NCI-H226 (cell line): Measurements from ENCODE around the gene EXOC6B.

ENCODE experiments used
- DNase-seq: peaks from one replicate; pipeline ENCODE4 v3.0.0-alpha.2; 2015

Gene EXOC6B

DNA sequence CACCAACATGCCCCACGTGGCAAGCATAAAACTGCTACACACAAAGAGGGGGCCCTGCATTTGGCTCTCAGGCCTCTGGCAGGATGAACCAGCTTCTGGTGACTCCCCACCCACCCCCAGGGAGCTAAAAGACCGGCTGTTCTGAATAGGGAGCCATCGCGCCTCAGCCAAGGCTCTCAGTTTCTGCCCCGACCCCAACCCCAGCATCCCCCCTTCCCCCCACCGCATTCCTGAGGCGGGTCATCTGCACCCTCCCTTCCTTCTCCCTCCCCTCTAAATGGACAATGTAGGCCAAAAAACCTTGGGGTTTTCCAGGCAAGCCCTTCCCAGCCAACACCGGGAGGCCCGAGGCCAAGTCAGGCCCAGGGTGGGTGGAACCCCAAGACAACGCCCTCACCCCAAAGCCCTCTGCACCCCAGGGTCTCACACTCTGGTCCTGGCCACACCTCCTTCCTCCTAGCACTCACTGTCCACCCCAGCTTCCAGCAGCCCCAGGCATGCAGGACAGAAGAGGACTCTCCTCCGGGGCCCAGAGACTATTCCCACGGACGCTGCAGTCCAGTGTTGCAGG, 683.9 kb downstream of the EXOC6B start:
- no peak for DNase-seq

DNA sequence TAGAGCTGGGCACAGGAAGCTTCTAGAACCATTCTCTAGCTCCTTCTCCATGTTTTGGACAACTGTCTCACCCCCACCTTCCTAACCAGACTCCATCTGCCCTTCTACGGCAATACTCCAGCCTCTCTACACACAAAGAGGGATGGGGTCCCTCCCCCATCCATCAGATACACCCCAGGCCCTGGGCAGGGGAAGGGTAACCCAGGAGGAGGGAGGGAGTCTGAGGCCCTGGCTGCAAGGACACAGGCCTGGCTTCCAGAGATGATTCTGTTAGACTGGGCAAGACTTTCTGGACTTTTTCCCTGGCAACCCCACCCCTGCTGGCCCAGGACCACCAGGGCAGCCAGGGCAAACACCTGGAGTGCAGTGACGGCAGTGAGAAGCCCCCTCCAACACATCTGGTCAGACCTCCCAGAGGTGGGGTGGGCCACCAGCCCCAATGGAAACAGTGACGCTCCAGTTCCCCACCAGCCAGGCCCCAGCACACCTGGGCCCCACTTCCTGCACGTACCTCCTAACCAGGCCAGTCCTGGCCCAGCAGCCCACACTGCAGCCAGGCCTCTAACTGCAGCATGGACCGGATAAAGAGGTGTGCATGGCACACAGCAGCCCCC, 684.7 kb downstream of the EXOC6B start:
- DNase-seq: no peak

DNA sequence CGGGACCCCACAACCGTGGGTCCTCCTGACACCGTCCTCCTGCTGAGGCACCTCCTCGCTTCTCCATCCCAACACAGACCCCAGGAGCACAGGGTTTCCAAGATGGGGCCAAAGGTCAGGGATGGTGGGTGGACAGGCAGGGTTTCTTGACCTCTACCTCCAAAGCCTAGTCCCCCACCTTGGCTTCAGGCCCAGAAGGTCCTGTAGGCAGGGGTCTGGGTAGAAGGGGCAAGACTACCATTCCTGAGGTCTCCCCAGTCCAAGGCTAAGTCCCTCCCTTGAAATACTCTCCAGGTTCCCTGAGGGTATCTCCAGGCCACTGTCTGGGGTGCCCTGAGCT, 685.2 kb downstream of the EXOC6B start:
- no peak for DNase-seq

DNA sequence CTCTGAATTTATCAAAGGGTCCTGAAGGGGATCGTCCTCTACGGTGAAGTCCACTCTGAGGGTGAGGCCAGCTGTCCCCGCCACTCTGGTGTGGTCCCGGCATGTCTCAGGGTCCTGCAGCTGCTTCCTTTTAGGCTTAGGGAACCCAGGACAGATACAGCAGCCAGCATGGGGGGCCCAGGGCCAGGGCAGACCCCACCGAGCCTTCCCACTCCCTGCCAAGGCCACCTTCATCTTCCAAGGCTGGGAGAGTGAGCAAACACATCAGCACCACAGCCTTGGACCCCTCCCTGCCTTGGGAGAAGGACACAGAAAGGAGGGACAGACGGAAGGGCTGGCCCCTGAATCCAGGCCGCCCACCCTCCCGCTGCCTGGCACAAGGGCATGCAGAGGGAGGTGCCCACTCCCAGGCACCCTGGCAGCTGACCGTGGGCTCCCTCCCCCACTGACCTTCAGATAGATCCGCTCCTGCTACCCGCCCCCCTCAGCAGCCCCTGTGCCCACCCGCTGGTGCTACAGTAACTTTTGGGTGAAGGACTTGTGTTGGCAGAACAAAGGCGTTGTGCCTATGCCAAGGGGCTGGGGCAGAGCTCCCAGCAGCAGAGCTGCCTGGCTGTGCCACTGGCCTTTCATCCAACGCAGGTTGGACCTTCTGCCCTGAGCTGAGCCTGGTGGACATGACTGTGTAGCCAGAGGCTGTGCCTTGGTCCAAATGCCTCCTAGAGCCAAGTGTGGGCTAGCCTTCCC, 685.8 kb downstream of the EXOC6B start:
- DNase-seq: no peak

DNA sequence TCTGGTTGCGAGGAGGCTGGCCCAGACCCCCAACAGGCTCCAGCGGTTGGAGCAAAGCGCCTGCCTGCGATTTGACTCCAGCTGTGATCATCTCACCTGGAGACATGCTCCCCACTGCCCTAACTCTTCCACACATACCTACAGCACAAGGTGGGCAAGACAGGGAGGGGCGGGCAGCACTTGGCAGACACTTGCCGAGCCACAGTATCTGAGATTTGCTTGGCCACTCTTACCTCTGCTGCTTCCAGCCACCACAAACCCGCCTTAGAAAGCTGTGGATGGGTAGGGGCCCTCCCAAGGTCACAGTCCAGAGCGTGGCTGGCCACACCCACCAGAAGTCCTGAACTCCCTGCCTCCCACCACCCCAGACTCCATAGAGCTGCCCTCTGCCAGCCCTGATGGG, 686.4 kb downstream of the EXOC6B start:
- no peak for DNase-seq

DNA sequence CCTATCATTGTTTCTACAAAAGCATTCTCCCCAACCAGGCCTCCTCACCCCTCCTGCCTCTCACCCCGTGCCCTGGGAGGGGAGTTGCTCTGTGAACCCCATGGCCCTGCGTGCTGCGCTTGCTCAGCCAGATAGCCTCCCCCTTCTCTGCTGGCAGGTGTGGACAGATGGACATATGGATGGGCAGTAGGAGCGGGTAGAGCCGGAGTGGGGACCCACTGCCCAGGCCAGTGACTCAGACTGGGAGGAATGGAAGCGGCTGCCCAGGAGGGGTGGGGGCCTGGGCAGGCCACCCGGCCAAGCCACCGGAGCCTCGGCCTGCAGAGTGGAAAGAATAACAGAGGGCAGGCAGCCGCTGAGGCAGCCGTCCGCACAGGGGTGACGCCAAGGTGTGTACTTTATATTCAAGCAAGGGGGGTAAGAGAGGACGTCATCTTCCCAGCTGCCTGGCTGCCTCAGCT, 686.9 kb downstream of the EXOC6B start:
- DNase-seq: peak; percentile 24

DNA sequence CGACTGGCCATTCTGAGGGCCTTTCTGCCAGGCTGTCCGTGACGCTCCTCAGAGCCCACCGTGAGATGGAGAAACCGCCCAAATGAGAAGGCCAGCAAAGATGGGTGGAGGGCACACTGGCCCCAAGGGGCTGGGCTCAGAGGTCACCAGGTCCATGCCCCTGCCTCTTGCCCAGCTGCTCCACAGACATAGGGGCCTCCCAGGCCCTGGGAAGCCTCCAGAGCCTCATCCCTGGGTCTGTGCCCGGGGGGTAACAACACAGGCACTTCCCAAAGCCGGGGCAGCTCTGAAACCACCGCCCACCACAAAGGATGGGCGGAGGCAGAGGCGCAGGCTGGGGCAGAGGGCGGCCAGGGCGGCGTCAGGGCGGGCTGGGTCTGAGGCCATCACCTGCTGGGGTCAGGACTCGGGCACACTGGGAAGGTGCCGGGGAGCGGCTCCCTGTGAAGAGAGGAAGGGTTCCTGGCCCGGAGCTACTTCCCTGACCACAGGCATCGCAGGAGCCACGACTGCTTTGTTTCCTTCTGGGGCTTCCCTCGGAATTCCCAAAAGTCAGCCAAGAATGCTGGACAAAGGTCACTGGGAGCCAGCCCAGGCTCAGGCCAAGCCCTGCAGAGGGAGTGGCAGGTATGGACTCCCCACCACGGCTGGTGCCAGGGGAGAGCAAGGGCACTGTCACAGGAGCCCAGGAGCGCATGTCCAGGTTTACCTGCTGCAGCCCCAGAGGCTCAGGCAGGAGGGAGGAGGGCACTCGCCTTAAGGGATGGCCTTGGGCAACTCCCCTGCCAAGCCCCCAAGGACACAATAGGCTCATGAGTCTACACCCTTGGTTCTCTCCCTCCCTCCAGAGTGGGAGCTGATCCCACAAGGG, 687.6 kb downstream of the EXOC6B start:
- DNase-seq: peak; percentile 29

DNA sequence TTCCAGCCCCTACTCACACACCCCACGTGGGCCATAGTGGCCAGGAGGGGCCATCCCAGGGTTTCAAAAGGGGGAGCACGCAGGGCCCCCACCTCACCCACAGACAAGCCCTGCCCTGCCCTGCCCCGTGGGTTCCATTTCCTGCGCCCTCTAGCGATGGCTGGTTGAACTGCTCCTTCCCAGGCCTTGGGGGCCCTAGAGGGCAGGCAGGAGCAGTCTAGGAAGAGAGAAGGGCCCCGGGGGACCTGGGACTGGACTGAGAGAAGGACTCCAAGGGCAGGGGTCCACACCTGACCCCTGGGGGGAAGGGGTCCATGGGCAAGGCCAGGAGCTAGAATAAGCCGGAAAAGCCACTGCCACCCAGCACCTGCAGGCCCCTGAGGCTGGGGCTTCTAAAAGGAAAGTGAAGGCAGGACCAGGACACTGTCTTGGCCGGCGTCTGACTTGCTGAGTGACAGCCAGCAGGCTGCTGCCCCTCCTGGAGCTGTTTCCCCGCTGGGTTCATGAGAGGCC, 688.3 kb downstream of the EXOC6B start:
- DNase-seq: peak; percentile 43

DNA sequence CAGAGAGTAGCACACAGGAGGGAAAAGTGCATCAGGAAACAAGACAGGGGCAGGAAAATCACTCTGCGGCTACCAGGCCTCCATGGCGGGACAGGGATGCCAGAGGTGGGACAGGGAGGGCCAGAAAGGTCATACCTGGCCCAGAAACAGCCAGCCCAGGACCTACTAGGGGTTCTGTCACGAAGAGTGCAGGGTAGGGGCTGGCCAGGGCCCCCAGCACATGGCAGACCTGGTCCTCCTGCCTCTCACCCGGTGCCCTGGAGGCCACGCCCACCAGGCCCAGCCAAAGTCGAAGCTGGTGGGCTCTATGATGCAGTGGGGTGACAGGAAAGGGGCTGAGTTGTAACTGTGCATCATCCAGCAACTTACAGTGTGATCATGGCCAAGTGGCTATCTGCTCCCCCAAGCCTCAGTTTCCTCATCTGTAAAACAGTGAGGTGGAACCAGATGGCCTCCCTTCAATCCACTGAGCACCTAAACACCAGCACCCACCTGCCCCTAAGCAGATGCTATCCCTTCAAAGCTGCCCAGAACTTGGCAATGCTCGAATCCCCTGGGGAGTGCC, 688.8 kb downstream of the EXOC6B start:
- no peak for DNase-seq

DNA sequence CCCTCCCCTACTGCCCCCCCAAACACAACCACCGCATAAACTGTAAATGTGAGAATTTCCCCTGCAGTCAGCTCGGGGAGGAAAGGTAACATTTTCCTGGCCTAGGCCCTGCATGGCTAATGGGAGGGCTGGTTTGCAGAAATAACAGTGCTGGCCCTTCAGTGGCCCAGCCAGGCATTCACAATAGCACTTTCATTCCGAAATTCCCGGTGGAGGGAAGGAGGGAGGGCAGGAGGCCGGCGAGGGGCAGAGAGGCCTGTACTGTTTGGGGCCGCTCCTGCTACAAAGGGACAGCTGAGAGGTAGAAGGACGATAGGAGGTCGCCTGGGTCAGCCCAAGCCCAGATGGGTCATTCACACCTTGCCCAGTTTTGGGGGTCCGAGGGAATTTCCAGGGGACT, 689.5 kb downstream of the EXOC6B start:
- no peak for DNase-seq

DNA sequence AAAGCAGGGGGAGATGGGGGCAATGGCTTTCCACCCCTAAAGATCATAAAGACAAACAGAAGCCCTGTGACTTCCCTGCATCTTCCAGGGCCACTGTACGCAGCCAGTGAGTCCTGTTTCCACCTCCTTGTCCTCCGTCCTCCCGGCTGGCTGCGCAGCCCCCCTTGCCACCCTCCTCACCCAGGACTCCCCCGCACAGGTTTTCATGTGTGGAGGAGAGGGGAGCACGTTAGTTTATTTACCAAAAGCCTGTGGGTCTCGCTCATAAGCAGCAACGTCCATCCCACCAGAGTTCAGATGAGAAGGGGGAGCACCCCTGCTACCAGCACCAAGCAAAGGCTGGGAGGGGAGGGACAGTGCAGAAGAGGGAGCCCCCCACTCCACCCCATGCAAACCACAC, 689.9 kb downstream of the EXOC6B start:
- DNase-seq: no peak

DNA sequence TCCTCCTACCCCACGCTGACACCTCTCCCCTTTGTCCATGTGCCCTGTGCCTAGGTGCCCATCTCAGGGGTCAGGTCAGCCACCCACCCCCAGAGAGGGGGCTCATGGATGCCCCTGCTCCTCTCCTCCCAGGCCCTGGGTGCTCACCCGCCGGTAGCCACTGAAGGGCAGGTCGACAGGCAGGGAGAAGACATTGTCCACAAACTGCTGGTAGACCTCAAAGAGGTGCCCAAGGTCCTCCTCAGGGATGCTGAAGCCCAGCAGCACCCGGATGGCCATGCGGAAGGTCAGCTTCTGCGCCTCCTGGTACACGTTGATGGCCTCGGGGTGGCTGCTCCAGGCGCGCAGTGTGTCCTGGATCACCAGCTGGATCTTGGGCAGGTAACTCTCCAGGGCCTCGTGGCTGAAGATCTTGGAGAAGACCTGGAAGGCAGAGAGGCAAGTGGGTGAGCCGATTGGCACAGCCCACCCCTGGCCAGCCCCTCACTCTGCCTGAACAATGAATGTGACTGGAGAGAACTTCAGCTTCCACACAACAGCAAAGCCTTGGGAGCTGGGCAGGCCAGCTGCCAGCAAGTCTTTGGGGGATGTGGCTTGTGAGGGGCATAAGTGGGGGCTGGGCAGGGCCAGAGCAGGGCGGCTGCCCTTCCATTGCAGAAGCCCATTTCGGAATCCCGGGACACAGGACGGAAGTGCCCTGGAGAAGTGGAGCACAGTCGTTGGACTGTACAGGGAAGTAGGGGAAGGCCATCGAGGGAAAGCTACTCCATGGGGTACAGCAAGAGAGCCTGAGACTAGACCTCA, 690.6 kb downstream of the EXOC6B start:
- DNase-seq: no peak

DNA sequence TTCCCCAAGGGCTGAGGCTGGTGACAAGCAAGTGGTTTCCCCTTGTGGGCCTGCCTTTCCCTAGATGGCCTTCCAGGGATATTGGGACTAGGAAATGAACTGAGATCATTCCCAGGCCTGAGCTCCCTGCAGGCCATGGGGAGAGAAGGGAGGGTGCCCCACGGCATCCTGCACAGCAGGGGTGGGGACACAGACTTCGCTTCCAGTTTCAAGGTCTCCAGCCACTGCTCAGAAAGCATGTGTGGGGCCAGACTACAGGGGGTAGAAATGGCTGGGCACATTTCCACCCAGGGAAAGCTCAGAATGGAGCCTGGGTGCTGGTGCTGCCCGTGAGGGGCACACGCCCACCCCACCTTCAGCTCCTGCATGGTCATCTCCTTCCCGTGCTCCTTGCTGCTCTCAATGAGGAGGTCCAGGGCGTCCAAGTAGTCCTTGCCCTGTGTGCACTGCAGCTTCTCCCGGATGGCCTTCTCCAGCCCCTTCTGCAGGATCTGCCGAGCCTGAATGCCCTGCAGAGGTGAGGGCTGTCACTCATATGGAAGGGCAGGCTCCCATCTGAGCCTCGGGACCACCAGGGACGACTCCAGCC, 691.3 kb downstream of the EXOC6B start:
- no peak for DNase-seq

DNA sequence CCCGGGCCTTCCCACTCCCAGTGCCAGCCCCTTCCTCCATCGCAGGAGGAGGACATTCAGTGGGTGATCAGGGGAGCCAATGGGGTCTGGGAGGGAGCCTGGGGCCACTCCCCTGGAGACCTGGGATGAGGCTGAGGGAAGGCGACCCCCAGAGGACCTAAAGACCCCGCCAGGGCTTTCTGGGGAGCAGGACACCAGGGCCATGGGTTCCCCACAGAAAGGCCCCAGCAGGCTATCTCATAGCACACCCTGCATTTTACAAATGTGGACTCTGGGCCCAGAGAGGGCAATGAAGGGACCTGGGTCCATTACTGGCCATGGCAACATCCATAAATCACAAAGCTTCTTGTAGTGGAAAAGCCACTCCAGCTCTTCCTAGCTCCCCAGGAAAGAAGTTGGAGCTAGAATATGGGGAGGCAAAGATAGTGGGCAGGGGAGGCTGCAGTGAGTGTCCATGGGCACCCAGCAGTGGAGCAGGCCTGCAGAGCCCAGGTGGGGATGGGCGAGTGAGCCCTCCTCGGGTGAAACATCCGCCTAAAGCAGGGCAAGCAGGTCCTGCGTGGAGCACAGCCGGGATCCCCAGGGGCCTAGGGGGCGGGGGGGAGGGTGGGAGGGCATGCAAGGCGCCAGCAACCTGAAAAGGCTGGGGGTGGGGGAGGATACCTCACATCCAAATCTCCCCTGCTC, 692.0 kb downstream of the EXOC6B start:
- no peak for DNase-seq

DNA sequence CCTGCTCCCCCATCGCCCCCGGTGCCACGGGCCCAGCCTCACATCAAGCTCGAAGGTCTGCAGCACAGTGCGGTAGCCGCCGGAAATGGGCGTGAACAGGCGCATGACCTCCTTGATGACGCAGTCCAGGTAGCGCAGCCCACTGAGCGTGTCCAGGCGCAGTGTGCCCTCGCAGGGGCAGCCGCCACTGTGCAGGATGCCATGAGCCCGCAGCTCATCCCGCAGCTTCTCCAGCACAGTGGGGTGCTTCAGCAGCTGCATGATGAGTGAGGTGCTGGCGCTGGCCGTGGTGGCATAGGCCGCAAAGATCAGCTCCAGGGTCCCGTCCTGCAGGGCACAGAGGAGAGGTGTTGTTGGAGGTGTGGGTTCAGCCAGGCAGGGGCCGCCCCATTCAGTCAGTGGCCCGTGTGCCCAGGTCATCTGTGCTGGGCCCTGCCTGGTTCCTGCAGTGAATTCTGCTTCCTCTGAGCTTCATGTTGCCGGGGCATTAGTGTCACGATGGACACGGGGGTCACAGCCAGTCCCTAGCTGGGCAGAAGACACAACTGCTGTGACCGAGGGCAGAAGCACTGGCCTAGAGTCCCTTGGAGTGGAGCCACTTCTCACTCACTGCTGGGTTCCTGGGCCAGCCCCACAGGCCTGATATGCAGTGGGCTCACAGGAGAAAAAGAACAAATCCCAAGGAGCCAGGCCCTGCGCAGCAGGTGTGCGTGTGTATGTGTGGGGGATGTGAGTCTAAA, 692.7 kb downstream of the EXOC6B start:
- no peak for DNase-seq

DNA sequence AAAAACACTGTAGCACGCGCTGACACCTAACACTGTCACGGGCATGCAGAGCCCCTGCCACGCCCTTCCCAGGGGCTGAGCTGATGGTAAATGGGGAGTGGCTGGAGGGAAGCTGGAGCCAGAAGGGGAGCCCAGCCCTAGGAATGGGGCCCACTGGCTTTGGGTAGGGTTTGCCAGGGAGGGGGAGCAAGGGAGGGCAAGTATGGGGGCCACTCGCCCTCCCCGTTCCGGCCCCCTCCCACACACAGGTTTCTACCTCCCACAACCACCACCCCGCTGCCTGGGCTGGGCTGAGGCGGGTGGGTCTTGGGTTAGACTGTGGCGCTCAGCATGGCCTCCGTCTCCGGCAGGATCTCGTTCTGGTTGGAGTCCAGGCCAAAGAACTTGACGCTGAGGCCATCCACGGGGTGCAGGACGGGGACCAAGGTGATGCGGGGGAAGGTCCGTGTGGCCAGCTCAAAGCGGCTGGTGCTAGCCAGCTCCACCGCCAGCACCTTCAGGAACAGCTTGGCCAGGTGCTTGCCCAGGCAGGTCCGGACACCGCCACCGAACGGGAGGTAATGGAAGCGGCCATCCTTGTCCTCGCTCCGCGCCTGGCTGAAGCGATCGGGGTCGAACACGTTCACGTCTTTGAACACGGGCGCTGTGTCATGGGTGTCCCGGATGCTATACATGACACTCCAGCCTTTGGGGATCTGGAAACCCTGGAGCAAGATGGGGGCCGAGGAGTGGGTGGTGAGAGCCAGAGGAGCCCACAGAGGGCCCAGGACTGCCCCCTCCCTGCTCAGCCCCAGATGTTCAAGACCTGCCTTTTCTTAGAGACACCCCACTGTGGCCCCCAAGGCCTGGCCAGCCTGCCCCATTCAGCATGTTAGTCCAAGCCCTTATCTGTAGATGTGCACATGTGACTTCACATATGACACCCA, 693.7 kb downstream of the EXOC6B start:
- no peak for DNase-seq

DNA sequence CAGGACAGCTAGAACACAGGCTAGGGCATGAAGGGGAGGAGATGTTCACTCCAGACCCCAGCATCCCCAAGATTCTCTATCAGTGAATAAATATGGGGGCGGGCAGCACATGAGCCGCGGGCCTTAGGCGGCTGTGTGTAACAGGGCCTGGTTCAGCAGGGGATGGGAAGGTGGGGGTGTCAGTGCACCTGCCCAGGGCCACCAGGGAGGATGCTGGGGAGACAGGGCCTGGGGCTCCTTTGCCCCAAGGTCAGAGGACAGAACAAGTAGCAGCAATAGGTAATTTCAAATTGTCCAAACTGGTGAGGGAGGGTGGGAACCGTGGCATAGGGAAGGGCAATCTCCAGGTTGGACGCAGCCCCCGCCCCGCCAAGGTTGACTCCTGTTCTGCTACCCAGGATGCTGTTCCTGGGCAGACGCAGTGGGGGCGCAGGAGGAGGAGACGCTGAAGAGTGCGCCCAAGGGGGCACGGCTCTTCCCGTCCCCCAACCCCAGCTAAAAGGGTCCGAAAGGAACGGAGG, 694.4 kb downstream of the EXOC6B start:
- no peak for DNase-seq

DNA sequence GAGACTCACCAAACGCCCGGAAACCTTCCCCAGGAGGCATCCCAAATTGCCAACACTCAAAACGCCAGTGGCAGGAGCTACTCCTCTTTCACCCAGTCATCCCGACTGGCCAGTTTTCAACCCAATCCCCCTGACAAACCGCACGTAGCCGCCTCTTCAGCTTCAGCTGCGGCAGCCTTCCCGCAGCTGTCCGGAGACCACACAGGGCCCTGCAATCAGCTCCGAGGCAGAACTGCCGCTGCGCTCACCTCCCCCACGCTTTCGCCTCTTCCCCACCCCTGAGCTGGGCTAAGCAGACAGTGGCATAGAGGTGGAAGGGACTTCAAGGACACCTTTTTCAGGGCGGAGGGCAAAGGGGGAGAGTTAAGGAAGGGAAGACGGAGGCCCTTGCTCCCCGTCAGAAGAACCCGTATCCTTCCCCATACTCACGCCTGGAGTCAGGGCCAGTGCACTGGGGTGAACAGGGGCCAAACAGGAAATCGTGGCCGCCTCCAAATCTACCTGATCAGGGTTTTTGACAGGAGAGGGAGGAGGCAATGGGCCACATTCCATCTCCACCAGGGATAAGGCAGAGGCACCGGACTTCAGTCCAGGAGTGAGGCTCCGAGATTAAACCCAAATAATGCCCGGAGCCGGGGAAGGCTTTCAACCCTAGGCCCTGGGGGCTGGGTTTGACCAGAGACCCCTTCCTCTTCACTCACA, 695.0 kb downstream of the EXOC6B start:
- no peak for DNase-seq
